Superior temporal gyrus (tissue), 1 donor: Measurements from ENCODE around the gene BLMH.

ENCODE experiments used
- DNase-seq: peaks from one replicate; pipeline ENCODE4 v3.0.0-alpha.2; 2016; ENCODE audit errors: extremely low spot score

Gene BLMH

DNA sequence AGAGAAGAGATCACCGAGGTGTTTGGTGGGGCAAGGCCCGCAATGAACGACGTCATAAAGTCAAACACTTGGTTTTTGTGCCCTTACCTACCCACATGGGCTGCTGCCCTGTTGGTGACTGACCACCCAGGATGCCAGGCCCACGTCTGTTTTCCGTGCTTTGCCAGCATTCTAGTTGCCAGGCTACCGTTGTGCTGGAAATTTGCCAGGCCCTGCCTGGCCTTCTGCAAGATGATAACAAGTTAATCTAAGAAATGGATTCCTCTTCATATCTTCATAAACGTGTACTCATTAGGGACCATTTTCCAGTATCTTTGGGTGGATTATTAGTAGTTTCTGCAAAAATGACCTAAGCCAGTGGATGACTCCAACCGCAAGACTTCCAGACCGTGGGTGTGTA lies 91.6 kb downstream of the BLMH start:
- no peak for DNase-seq

DNA sequence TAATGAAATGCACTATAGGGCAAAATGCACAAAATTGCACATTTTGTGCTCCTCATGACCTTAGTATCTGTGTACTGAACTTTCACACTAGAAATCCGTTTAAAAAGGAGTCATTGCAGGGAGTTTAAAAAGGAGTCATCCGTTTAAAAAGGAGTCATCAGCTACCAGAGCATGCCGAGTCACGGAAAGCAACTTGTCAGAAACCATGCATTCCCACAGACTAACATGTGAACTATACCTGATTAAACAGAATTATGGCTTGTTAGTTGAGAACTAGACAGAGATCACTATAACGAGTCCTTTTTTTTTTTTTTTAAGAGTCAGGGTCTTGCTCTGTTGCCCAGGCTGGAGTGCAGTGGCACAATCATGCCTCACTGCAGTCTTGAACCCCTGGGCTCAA lies 92.1 kb downstream of the BLMH start:
- no peak for DNase-seq
